ENCODE results near the gene ZIC4. TPM values are rescaled to one million over a fixed set of nuclear protein-coding genes. Genes with fewer than 3 reads are reported as not detected.

The ZIC4 gene
- total RNA-seq, 1 donor from 2014 or later: not detected

DNA sequence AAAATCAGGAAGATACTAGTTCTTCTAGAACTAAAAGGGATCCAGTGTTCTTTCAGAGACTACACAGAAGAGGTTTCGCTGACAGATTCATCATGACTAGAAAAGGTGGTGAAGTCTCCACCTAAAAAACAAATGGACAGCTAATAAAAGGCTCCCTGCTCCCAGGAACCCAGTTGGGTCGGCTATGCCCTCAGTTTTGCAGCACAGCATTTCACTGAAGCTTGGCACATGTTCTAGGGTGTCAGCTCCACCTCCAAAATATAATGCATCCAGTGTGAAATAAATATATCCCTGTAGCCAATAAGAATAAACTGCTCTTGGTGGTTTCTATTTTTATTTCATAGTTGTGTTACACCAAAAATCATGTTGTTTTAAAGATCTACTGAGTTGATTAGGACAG, 55.0 kb downstream of the ZIC4 start:
- Histone ChIP-seq H3K36me3 (no peaks in the 10 kb centered on the region), H3K9me3 (no peaks in the 10 kb centered on the region), H3K4me1 (no peaks in the 10 kb centered on the region), H3K27me3 (ENCODE audit: low read depth) (peaks cover 46% of the 10 kb centered on the region), H3K4me3 (no peak overlapping the region), H3K27ac (no peak overlapping the region)
- ATAC-seq (no peak), DNase-seq (no peak)
- TF ChIP-seq, protein P1, sequence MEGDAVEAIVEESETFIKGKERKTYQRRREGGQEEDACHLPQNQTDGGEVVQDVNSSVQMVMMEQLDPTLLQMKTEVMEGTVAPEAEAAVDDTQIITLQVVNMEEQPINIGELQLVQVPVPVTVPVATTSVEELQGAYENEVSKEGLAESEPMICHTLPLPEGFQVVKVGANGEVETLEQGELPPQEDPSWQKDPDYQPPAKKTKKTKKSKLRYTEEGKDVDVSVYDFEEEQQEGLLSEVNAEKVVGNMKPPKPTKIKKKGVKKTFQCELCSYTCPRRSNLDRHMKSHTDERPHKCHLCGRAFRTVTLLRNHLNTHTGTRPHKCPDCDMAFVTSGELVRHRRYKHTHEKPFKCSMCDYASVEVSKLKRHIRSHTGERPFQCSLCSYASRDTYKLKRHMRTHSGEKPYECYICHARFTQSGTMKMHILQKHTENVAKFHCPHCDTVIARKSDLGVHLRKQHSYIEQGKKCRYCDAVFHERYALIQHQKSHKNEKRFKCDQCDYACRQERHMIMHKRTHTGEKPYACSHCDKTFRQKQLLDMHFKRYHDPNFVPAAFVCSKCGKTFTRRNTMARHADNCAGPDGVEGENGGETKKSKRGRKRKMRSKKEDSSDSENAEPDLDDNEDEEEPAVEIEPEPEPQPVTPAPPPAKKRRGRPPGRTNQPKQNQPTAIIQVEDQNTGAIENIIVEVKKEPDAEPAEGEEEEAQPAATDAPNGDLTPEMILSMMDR (IDR thresholded peaks at IDR 0.05): no peak
- intact Hi-C loops (cut with DNase I): no loop called here

DNA sequence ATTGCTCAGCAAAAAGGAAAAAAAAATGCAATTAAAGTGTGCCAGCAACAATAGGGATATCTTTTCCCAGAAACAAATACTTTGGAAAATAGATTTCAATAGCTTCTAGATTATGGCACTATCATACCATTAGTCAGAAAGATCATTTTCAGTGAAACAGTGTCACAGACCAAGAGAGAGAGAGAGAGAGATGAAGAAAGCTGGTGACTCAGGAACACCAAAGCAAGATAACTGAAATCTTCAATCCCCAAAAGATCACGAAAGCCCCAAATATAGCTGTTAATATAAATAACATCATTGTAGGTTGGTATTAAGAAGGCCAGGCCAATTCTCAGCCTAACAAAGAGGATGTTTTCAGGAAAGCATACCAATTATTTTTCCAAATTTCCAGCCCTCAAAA, 57.4 kb downstream of the ZIC4 start:
- DNase-seq (no peak), ATAC-seq (no peak)
- H3K4me3 ChIP-seq: no peak overlapping the region
- H3K4me1 ChIP-seq: no peaks in the 10 kb centered on the region
- peaks cover 28% of the 10 kb centered on the region for H3K27me3 ChIP-seq (ENCODE audit: low read depth)
- intact Hi-C loops (cut with DNase I): no loop called here
- TF ChIP-seq, protein P1 (IDR thresholded peaks at IDR 0.05): no peak
- H3K36me3 ChIP-seq: no peaks in the 10 kb centered on the region
- H3K27ac ChIP-seq: no peak overlapping the region
- H3K9me3 ChIP-seq: no peaks in the 10 kb centered on the region

DNA sequence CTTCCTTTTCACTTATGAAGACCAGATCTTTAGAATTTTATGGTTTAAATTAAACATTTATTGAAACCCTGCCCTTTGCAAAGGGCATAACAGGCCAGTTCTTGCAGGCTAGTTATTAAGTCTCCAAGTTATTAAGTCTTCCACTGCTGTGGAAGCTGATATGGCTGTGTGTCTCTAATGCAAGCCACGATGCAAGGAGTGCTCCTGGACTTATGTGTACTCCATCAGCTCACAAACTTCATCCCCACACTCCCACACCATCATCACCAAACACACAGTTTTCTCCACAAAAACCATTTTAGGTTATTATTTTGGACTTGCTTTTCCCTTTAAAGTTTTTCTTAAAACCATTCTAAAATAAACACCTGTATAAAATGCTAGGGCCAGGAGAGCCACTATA, 62.4 kb downstream of the ZIC4 start:
- ATAC-seq (no peak), DNase-seq (no peak)
- Histone ChIP-seq H3K4me3 (no peak overlapping the region), H3K4me1 (no peaks in the 10 kb centered on the region), H3K27me3 (ENCODE audit: low read depth) (peaks cover 10% of the 10 kb centered on the region), H3K9me3 (no peaks in the 10 kb centered on the region), H3K27ac (no peak overlapping the region), H3K36me3 (no peaks in the 10 kb centered on the region)
- TF ChIP-seq, protein P1 (IDR thresholded peaks at IDR 0.05): no peak
- intact Hi-C loops (cut with DNase I): no loop called here

DNA sequence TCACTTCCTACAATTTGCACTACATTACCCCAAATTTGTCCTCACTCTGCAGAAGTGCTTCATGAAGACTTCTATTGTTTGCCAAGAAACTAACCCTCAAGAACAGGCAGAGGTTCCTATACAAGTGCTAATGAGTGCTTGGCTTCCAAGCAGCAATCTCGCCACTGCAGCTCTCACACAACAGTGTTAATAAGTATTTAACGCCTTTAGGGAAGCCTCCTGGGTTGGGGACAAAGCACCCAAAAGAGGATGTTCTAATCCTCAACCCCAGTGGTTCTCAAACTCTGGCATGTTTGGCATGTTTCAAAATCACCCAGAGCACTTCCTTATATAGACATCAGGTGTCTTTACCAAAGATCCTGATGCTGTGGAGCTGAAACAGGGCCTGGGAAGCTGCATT, 64.6 kb downstream of the ZIC4 start:
- TF ChIP-seq, protein P1 (IDR thresholded peaks at IDR 0.05): no peak
- Histone ChIP-seq H3K27me3 (ENCODE audit: low read depth) (peaks cover 9% of the 10 kb centered on the region), H3K9me3 (no peaks in the 10 kb centered on the region), H3K36me3 (no peaks in the 10 kb centered on the region), H3K4me3 (no peak overlapping the region), H3K4me1 (no peaks in the 10 kb centered on the region), H3K27ac (no peak overlapping the region)
- ATAC-seq (no peak), DNase-seq (no peak)
- intact Hi-C loops (cut with DNase I): no loop called here

DNA sequence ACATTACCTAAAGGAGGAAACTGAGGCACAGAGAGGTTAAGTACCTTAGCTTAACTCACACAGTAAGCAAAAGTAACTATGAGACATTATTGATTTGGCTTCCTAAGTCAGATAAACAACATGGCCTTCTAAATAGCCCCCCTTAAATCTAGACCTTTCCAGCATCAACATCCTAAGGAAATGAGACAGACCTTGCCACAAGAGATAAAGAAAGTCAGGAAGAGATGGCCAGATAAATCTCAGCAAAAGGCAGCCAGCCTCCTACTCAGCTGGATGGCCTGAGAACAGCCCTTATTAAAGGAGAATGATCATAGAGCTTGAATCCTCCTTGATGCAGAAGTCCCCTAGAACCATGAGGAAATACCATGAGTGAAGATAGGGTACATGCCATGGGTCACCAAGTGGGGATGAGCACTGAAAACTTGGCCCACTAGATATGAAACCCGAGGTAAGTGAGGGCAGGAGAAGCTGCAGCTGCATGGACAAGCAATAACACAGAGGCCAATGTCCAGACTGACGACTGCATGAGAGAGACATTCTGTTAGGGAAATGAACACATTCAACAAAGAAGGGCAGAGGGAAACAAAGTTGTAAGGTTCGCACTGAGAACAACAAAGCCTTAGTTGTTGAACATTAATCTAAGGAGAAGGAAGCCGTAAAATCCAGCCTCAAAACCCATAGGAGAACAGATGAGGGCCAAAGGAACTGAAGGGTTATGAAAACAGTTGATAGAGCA, 69.6 kb downstream of the ZIC4 start:
- H3K9me3 ChIP-seq: no peaks in the 10 kb centered on the region
- no peaks in the 10 kb centered on the region for H3K36me3 ChIP-seq
- DNase-seq (no peak), ATAC-seq (no peak)
- H3K27me3 ChIP-seq (ENCODE audit: low read depth): no peaks in the 10 kb centered on the region
- TF ChIP-seq, protein P1 (IDR thresholded peaks at IDR 0.05): no peak
- H3K4me3 ChIP-seq: no peak overlapping the region
- intact Hi-C loops (cut with DNase I): no loop called here
- no peaks in the 10 kb centered on the region for H3K4me1 ChIP-seq
- no peak overlapping the region for H3K27ac ChIP-seq

Other genes starting within 250 kb of the ZIC4 start
- gene ZIC1, start 2.8 kb upstream of the ZIC4 start, total RNA-seq: not detected